Tibial nerve (tissue), 3 donors: Measurements from ENCODE around the gene PRKAR1B.

Experiments
- POLR2A ChIP-seq, 2 donors: fragments of 450-650 bp; IDR thresholded peaks; one replicate each; pipeline ENCODE4 v1.6.1; 2017; ENCODE audit warnings: antibody characterized with exemption in 2 of 2, mild to moderate bottlenecking in 2 of 2, moderate library complexity in 2 of 2
- TF ChIP-seq, protein P1 (sequence below), 5 experiments: fragments of 200-600 bp in 3 of 5; fragments of 450-650 bp in 2 of 5; sonication (generic) in 3 of 5; IDR thresholded peaks; one replicate each; pipeline ENCODE4 v1.5.1; 2016 to 2019; ENCODE audit warnings: antibody characterized with exemption in 5 of 5, mild to moderate bottlenecking in 3 of 5, moderate library complexity in 2 of 5

DNA sequence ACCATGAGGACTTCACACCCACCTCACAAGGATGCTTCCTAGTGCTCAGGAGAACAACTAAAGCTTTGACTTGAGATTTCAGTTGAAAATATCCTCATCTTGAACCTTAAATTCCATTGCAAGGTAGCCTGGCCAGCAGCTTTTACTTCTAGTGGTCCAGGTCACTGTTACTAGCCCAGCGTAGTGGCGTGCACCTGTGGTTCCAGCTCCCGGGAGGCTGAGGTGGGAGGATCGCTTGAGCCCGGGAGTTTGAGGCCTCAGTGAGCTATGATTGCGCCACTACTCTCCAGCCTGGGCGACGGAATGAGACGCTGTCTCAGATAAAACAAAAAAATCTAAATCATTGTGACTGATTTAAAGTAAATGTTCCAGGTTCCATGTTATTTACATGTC, 28.3 kb upstream of the PRKAR1B start:
- TF ChIP-seq, protein P1, sequence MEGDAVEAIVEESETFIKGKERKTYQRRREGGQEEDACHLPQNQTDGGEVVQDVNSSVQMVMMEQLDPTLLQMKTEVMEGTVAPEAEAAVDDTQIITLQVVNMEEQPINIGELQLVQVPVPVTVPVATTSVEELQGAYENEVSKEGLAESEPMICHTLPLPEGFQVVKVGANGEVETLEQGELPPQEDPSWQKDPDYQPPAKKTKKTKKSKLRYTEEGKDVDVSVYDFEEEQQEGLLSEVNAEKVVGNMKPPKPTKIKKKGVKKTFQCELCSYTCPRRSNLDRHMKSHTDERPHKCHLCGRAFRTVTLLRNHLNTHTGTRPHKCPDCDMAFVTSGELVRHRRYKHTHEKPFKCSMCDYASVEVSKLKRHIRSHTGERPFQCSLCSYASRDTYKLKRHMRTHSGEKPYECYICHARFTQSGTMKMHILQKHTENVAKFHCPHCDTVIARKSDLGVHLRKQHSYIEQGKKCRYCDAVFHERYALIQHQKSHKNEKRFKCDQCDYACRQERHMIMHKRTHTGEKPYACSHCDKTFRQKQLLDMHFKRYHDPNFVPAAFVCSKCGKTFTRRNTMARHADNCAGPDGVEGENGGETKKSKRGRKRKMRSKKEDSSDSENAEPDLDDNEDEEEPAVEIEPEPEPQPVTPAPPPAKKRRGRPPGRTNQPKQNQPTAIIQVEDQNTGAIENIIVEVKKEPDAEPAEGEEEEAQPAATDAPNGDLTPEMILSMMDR (IDR thresholded peaks at IDR 0.05): no peak
- TF ChIP-seq POLR2A (IDR thresholded peaks at IDR 0.05): no peak
